Endometrium (tissue), 2 donors: ENCODE results near the gene KRABD2.
"Not testable (repeated sequence)": the region's sequence is repeated elsewhere in the genome, so short reads cannot be mapped to it uniquely, and the experiment has no call there.

Experiments used
- FAIRE-seq: peaks from 2 replicates; lab custom pipeline; 2012; peaks lifted over from hg19 to GRCh38; lab: Jason Lieb, UNC
- donor health status: control.
- donor health status: control.

KRABD2 gene

GRCh38 chr17:8392674-8393469 lies 16.4 kb upstream of the KRABD2 start:
- FAIRE-seq = no peak

DNA sequence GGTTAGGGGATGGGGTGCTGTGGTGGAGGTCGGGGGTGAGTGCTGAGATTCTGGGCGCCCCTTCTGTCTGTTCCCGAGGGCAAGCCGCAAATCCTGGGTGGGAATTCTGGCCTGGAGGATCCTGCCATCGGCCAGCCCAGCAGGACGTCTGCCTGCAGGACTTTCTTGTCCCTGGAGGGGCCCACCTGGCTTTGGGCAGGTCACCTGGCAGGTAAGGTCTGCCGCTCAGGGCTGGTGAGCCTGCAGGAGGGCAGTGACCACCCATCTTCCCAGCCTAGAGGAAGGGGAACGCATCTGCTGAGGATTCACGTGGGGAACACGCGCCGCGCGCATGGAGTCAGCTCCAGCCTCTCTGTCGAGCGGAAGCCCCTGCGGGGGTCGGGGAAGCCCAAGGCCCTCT lies 15.8 kb upstream of the KRABD2 start:
- no peak for FAIRE-seq

DNA sequence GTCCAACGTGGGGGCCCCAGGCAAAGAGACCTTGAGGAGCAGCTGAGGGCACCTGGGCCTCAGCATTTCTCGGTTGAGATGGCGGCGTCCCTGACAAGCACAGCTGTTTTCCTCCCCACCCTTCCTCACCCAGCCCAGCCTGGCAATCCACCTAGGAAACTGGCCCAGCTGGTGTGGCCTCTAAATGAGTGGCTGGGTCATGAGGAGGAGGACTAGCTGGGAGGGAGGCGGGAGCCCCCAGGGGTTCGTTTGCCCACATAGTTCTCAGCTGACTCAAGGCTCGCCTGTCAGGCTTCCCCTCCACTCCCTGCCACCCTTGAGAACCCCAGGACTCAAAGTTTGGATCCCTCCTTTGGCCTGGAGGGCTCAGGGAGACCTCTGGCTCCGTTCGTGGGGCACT lies 15.2 kb upstream of the KRABD2 start:
- FAIRE-seq = no peak

GRCh38 chr17:8387914-8388651 lies 11.6 kb upstream of the KRABD2 start:
- FAIRE-seq = no peak

DNA sequence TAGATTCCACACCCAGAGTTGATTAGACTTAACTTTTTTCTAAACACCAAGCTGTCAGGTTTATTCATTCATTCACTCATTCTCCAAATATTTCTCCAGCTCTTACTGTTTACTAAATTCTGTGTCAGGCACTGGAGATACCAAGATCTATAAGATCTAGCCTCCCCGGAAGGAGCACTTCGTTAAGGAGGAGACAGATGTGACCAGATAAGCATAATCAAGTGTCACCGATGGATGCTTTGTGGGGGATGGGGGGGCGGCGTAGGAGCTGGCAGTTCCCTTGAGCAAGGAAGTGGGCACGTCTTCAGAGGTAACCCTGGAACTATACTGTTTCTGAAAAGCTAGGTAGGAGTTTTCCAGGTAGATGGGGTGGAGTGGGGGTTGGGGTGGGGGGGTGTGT lies 10.3 kb upstream of the KRABD2 start:
- FAIRE-seq = no peak

- no peak for FAIRE-seq
Measured at GRCh38 chr17:8384801-8385378, 8.4 kb upstream of the KRABD2 start.

GRCh38 chr17:8383143-8383822 lies 6.8 kb upstream of the KRABD2 start, which contains the start of gene RPL26:
RPL26 (minus strand) TSS chr17:8383193; CDS start chr17:8382310, 883 bp downstream.
- FAIRE-seq = peak; percentile 93

DNA sequence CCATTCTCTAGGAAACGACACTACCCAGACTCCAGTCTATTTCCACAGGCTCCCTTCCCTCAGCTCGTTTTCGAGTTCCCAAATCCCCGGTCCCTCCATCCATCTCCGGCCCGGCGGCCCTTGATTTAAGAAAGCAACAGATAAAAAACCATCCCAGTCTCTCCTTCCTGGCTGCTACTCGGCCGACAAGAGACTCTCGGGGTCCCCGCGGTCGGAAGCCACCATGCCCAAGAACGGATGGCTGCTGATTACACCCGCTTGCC lies 6.3 kb upstream of the KRABD2 start:
- FAIRE-seq = no peak

- FAIRE-seq = no peak
Measured at GRCh38 chr17:8382052-8382879, 5.8 kb upstream of the KRABD2 start.

- FAIRE-seq = no peak
Measured at GRCh38 chr17:8380049-8380448, 3.5 kb upstream of the KRABD2 start.

GRCh38 chr17:8378117-8378516 lies 1.6 kb upstream of the KRABD2 start:
- not testable (repeated sequence) for FAIRE-seq

DNA sequence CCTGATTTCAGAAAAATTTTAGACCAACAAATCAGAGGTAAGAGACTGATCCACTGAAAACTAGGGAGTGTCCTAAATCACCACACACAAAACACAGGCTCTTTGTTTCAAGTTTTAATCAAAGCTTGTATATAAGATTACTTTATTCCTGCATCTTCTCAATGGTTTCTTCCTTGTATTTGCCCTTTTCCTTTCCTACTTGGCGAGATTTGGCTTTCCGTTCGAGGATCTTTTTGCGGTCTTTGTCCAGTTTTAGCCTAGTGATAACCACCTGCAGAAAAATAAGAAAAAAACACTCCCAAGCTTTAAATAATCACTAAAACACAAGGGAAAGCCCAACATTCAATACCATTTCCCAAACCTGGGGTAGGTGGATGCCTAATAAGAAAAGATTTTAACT lies 918 bp upstream of the KRABD2 start:
- FAIRE-seq = no peak

- FAIRE-seq = no peak
Measured at GRCh38 chr17:8375738-8376259, 705 bp downstream of the KRABD2 start.

DNA sequence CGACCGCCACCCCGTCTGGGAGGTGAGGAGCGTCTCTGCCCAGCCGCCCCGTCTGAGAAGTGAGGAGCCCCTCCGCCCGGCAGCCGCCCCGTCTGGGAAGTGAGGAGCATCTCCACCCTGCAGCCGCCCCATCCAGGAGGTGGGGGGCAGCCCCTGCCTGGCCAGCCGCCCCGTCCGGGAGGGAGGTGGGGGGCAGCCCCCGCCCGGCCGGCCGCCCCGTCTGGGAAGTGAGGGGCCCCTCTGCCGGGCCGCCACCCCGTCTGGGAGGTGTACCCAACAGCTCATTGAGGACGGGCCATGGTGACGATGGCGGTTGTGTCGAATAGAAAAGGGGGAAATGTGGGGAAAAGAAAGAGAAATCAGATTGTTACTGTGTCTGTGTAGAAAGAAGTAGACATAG lies 2.6 kb downstream of the KRABD2 start:
- FAIRE-seq = not testable (repeated sequence)

- no peak for FAIRE-seq
Measured at GRCh38 chr17:8372422-8372821, 4.1 kb downstream of the KRABD2 start.

DNA sequence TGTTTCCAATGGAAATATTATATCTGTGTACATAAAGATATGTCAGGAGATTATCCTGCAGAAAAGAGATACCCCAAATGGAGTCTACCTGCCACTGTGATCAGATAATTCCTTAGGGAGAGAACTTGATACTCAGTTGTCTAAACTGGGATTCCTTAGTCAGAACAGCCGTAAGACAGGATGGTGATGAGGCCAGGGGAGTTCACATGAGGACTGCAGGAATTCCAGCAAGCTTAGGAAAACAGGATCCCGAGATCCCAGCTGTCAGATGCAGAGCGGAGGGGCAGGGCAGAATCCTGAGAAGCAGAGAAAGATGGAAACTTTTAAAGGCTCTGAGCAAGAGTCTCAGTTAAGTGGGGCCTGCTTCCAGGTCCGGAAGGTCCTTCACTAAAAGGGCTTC lies 4.7 kb downstream of the KRABD2 start:
- no peak for FAIRE-seq

GRCh38 chr17:8369944-8370343 lies 6.6 kb downstream of the KRABD2 start:
- FAIRE-seq = no peak

DNA sequence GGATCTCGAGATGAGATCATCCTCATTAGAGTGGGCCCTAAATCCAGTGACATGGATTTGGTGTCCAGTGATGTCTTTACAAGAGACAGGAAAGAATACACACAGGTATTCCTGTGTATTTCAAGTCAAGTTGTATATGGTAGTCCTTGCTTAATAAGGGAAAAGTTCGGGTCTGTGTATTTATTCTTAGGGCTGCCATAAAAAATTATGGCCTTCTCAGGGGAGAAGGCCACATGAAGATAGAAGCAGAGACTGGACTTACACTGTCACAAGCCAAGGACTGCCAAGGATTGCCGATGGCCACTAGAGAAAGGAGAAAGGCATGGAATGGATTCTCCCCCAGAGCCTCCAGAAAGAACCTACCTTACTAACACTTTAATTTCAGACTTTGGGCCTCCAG lies 8.3 kb downstream of the KRABD2 start:
- no peak for FAIRE-seq

- no peak for FAIRE-seq
Measured at GRCh38 chr17:8366231-8366630, 10.3 kb downstream of the KRABD2 start.

DNA sequence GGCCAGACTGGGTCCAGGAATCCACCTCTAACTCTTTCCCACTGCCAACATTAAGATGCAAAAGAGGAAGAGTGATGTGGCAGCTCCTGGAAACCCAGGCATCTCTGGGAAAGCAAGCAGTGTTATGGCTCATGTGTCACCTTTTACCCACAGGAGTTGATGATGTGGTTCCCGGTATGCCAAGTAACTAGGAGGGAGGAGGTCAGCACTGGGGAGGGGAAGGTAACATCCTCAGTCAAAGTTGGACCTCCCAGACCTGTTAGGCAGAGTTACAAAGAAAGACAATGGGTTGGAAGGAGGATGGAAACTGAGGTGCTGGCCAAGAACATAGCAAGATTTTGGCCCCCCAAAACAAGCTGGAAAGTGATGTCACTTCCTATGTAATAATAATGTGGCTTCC lies 11.4 kb downstream of the KRABD2 start:
- FAIRE-seq = no peak

DNA sequence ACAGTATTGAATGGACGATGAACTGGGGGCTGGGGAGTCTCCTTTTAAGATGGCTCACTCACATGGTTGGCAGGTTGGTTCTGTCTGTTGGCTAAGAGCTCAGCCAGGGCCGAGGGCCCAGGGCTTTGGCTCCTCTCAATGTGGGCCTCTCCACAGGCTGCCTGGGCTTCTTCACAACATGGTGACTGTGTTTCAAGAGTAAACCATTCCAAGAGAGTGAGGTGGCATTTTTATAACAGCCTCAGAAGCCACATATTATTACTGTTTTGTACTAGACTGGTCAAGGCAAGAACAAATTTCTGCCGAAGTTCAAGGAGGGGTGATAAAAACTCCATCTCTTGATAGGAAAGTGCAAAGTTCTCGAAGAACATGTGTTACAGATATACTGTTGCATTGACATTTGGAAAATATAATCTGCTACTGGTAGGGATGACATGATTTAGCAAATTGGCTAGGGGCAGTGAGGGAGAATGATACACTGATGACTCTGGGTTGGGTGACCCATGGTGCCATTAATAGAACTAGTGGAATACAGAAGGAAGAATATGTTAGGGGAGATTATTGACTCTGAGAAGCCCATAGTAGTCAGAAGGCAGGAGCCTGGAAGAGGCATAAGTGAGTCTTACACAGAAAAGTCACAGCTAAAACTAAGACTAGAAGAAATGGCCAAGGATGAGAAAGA lies 13.7 kb downstream of the KRABD2 start:
- FAIRE-seq = no peak
